Hepatocyte (in vitro differentiated cells): ENCODE data around the gene HDAC11.

ENCODE experiments used
- EZH2 ChIP-seq: fragments of 200-600 bp; sonication (generic); IDR thresholded peaks from 2 replicates; pipeline ENCODE4 v1.6.1; 2016; ENCODE audit warnings: antibody characterized with exemption, mild to moderate bottlenecking, borderline replicate concordance
- TF ChIP-seq, protein P1 (sequence below): fragments of 200-600 bp; sonication (generic); IDR thresholded peaks from 2 replicates; pipeline ENCODE4 v1.5.1; 2016; ENCODE audit warnings: antibody characterized with exemption, mild to moderate bottlenecking; ENCODE audit not compliant: poor library complexity

- TF ChIP-seq EZH2, result no peak
- TF ChIP-seq, protein P1, sequence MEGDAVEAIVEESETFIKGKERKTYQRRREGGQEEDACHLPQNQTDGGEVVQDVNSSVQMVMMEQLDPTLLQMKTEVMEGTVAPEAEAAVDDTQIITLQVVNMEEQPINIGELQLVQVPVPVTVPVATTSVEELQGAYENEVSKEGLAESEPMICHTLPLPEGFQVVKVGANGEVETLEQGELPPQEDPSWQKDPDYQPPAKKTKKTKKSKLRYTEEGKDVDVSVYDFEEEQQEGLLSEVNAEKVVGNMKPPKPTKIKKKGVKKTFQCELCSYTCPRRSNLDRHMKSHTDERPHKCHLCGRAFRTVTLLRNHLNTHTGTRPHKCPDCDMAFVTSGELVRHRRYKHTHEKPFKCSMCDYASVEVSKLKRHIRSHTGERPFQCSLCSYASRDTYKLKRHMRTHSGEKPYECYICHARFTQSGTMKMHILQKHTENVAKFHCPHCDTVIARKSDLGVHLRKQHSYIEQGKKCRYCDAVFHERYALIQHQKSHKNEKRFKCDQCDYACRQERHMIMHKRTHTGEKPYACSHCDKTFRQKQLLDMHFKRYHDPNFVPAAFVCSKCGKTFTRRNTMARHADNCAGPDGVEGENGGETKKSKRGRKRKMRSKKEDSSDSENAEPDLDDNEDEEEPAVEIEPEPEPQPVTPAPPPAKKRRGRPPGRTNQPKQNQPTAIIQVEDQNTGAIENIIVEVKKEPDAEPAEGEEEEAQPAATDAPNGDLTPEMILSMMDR, result no peak
Measured at GRCh38 chr3:13553686-13554085, 73.6 kb downstream of the HDAC11 start.
